A549 (cell line): ENCODE measurements around the gene CD163. TPM values are rescaled to one million over a fixed set of nuclear protein-coding genes. Genes with fewer than 3 reads are reported as not detected.

Experiments used
- ATAC-seq, 2 experiments: fragments of 200-7000 bp in 1 of 2; fragments of >200 bp in 1 of 2; cut with Nextera tagmentation in 1 of 2; cut with Tn5 transposase in 1 of 2; 3 replicates each; pipeline versions ENCODE4 v1.8.0 to v1.9.1; 2018 to 2020; ENCODE audit warnings: mild to moderate bottlenecking in 1 of 2, moderate library complexity in 1 of 2
- CTCF ChIA-PET: fragments of 300-600 bp; sonication (Branson Sonifier 250); formaldehyde crosslinking; extraction: SDS; loops from one replicate; lab custom pipeline; 2021; ENCODE audit warnings: antibody characterized with exemption, inconsistent platforms; lab: Yijun Ruan, JAX
- POLR2A ChIA-PET: fragments of 350-600 bp; formaldehyde crosslinking; extraction: SDS; loops from one replicate; lab custom pipeline; 2021; ENCODE audit warnings: antibody characterized with exemption, inconsistent platforms; lab: Yijun Ruan, JAX
- DNase-seq, 2 experiments: peaks; one replicate each; pipeline versions ENCODE4 v3.0.0 to v3.0.0-alpha.2; 2011 to 2016; ENCODE audit warnings: low read depth in 1 of 2, low spot score in 1 of 2
- FAIRE-seq: peaks from 2 replicates; lab custom pipeline; 2011; peaks lifted over from hg19 to GRCh38; lab: Jason Lieb, UNC
- H3K27ac ChIP-seq, 2 experiments: fragments of >200 bp; sonication (Bioruptor Twin); formaldehyde crosslinking; 3 replicates each; pipeline ENCODE4 v1.5.1; 2016 to 2017
- H3K4me1 ChIP-seq: fragments of >200 bp; sonication (Bioruptor Twin); formaldehyde crosslinking; 3 replicates; pipeline ENCODE4 v1.6.1; 2016
- H3K4me2 ChIP-seq: fragments of >200 bp; sonication (Bioruptor Twin); formaldehyde crosslinking; 3 replicates; pipeline ENCODE4 v1.6.1; 2016
- H3K4me3 ChIP-seq: fragments of >200 bp; sonication (Bioruptor Twin); formaldehyde crosslinking; 3 replicates; pipeline ENCODE4 v1.5.1; 2016
- H3K9me3 ChIP-seq: fragments of >200 bp; sonication (Bioruptor Twin); formaldehyde crosslinking; 3 replicates; pipeline ENCODE4 v1.6.1; 2016
- EHF ChIP-seq: fragments of 250-450 bp; sonication (Bioruptor Pico); IDR thresholded peaks from 2 replicates; pipeline ENCODE4 v1.5.0; 2020; ENCODE audit warnings: mild to moderate bottlenecking
- EP300 ChIP-seq, 2 experiments: fragments of >200 bp; sonication (Bioruptor Twin); formaldehyde crosslinking; IDR thresholded peaks; 2 replicates in 1 of 2; 3 replicates in 1 of 2; pipeline ENCODE4 v1.6.1; 2016 to 2017
- FOSB ChIP-seq: fragments of 250-450 bp; sonication (Bioruptor Pico); IDR thresholded peaks from 2 replicates; pipeline ENCODE4 v1.5.0; 2020; ENCODE audit warnings: mild to moderate bottlenecking, moderate library complexity
- MAFK ChIP-seq: fragments of 450-650 bp; IDR thresholded peaks from 2 replicates; pipeline ENCODE4 v1.6.1; 2014; ENCODE audit not compliant: partially characterized antibody
- SREBF2 ChIP-seq: fragments of 450-650 bp; IDR thresholded peaks from 2 replicates; pipeline ENCODE4 v1.6.1; 2014; ENCODE audit warnings: mild to moderate bottlenecking, moderate library complexity
- WGBS: methylation state at CpG from one replicate; pipeline ENCODE4 v1.1.6; 2017; ENCODE audit errors: missing lambda C conversion rate; 5-methylcytosine and 5-hydroxymethylcytosine counted together
- polyA plus RNA-seq, 4 experiments: library from polyadenylated mRNA; depleted of rRNA in 3 of 4; stranded (reverse); fragments of >200 nt; fragmentation: RNase III in 1 of 4; extraction: RNeasy Plus Mini Kit Qiagen cat#74134 plus additional on column Dnase treatment in 1 of 4; gene quantifications; 2 replicates in 3 of 4; 3 replicates in 1 of 4; pipeline ENCODE4 v1.2.3, GENCODE V29; 2011 to 2017

Gene CD163
- polyA plus RNA-seq, 2 of the 4 experiments (the other 2 are of a cell fraction): not detected

DNA sequence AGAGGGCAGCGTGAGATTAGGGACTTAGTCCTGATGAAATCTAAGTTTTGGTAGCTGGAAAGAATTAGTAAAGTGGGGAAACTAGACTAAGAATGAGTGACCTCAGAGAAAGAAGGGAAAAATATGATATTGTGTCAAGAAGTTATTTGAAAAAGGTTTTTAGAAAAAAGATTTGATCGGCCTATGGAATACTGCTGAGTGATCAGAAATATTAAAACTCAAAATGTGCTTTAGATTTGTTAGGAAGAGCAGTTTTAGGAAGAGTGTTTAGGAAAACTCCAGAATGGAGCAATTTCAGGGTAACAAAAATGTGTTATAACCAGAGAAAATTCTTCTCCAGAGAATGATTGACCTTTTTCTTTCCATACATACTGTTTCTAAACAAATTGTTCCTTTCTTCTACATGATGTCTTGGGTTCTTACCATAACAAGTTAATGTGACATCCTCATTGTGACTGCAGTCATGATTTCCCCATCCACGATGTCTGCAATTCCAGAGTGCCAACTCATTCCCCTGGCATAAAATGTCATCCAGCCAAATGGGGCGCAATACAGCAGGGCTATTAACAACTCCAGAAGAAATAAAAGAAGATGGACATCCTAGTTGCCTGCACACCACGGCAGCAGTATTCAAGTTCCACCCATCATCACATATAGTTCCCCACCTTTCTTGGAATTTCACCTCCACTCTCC, 71.4 kb downstream of the CD163 start:
- H3K4me1 ChIP-seq: peaks cover 8% of the 10 kb centered on the region
- H3K27ac ChIP-seq: no peak overlapping the region
- WGBS: 73% methylated on average over 5 of the region's 5 CpGs
- no peak for FAIRE-seq
- DNase-seq: no peak
- H3K4me3 ChIP-seq: no peak overlapping the region
- CTCF ChIA-PET: no interaction called here
- no peak for TF ChIP-seq SREBF2
- peak; percentile 61 for TF ChIP-seq MAFK
- no peak for TF ChIP-seq EP300 (IDR thresholded peaks at IDR 0.05)
- TF ChIP-seq FOSB: no peak
- TF ChIP-seq EHF (CRISPR knock-in tag): no peak
- H3K4me2 ChIP-seq: no peak overlapping the region
- no peaks in the 10 kb centered on the region for H3K9me3 ChIP-seq
- ATAC-seq: no peak
- POLR2A ChIA-PET: interaction anchor here (1.1 kb wide), 1 partner anchor 8 kb away, joined by 3 read pairs; no protein-coding TSS in a partner anchor

Other genes with a start within 250 kb of the CD163 start
- gene ACSM4, start 199.7 kb downstream of the CD163 start, polyA plus RNA-seq (2011; rRNA removed): not detected in 2 replicates
- not detected in 3 replicates for gene ACSM4, start 199.7 kb downstream of the CD163 start, polyA plus RNA-seq (2017; fragmentation: RNase III; extraction: RNeasy Plus Mini Kit Qiagen cat#74134 plus additional on column Dnase treatment)
- 0.44 and 0.73 TPM in 2 replicates for gene CD163L1, start 59.6 kb downstream of the CD163 start, polyA plus RNA-seq (2011; rRNA removed)
- gene CD163L1, start 59.6 kb downstream of the CD163 start, polyA plus RNA-seq (2017; fragmentation: RNase III; extraction: RNeasy Plus Mini Kit Qiagen cat#74134 plus additional on column Dnase treatment): 0.22 to 0.34 TPM (median 0.22 TPM) in 3 replicates
- not detected in 2 replicates for gene APOBEC1, start 162.1 kb upstream of the CD163 start, polyA plus RNA-seq (2011; rRNA removed)
- gene APOBEC1, start 162.1 kb upstream of the CD163 start, polyA plus RNA-seq (2017; fragmentation: RNase III; extraction: RNeasy Plus Mini Kit Qiagen cat#74134 plus additional on column Dnase treatment): not detected in 3 replicates
- not detected in 2 replicates for gene GDF3, start 192.0 kb upstream of the CD163 start, polyA plus RNA-seq (2011; rRNA removed)
- gene GDF3, start 192.0 kb upstream of the CD163 start, polyA plus RNA-seq (2017; fragmentation: RNase III; extraction: RNeasy Plus Mini Kit Qiagen cat#74134 plus additional on column Dnase treatment): not detected in 3 replicates
- not detected in 2 replicates for gene DPPA3, start 207.7 kb upstream of the CD163 start, polyA plus RNA-seq (2011; rRNA removed)
- gene DPPA3, start 207.7 kb upstream of the CD163 start, polyA plus RNA-seq (2017; fragmentation: RNase III; extraction: RNeasy Plus Mini Kit Qiagen cat#74134 plus additional on column Dnase treatment): not detected in 3 replicates
- not detected in 2 replicates for gene CLEC4C, start 243.6 kb upstream of the CD163 start, polyA plus RNA-seq (2011; rRNA removed)
- not detected in 3 replicates for gene CLEC4C, start 243.6 kb upstream of the CD163 start, polyA plus RNA-seq (2017; fragmentation: RNase III; extraction: RNeasy Plus Mini Kit Qiagen cat#74134 plus additional on column Dnase treatment)